Measurements from ENCODE around the gene ACSM2B. TPM values are rescaled to one million over a fixed set of nuclear protein-coding genes. Genes with fewer than 3 reads are reported as not detected.
"Not testable (repeated sequence)": the region's sequence is repeated elsewhere in the genome, so short reads cannot be mapped to it uniquely, and the experiment has no call there.

ACSM2B gene
- polyA plus RNA-seq, 4 donors, result 0.18 to 0.50 TPM; not detected in 2

- H3K27me3 ChIP-seq (ENCODE audit: control insufficient read depth in 3 of 3, insufficient read depth in 3 of 3, low read length in 3 of 3); FAIRE-seq; H3K4me1 ChIP-seq (ENCODE audit: control insufficient read depth in 3 of 3, insufficient read depth in 2 of 3, low read depth in 1 of 3, low read length in 2 of 3); H3K4me3 ChIP-seq (ENCODE audit: low read depth in 1 of 3, low read length in 3 of 3); H3K9me3 ChIP-seq (ENCODE audit: control insufficient read depth in 2 of 2, insufficient read depth in 1 of 2, low read depth in 1 of 2, low read length in 1 of 2); H3K36me3 ChIP-seq (ENCODE audit: control insufficient read depth in 3 of 3, insufficient read depth in 2 of 3, low read depth in 1 of 3, low read length in 3 of 3); H3K27ac ChIP-seq (ENCODE audit: low read depth in 1 of 3, low read length in 2 of 3): not testable (repeated sequence)
- peak; percentile 15 to 34 for DNase-seq
- 47 to 63% (median 49%) methylated on average over 5 to 6 of the region's 6 CpGs for WGBS, 3 donors
Measured at GRCh38 chr16:20586112-20586511, 9.9 kb upstream of the ACSM2B start.

DNA sequence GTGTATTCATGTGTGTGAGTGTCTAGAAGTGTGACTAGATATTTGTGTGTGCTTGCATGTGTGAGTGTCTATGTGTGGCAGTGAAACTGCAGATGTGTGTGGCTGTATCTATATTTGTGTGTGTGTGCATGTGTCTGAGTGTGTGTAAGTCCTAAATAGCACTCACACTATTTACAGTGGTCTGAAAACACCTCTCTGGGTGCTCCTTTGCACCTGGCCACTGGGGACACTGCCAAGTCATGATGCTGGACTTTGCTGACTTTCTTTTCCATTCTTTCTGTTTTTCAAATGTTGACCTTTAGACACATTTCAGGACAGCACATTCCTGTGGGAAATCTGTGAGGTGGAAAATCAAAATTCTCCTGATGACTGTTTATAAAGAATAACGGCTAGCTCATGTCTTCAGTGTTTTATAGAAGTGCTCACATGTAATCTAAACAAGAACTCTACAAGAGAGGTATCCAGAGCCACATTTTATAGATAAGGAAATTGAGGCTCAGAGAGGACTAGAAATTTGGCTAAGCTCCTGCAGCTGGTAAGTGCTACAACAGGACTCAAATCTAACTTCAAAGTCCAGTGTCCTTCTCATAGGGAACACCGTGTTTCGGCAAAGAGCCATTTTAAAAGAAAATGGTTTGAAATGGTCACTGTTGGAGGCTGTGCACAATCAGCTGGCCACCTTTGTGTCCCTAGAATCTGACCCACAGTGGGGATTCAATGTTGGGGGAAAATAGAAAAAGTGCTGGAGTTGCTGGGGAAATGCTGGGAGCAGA lies 4.5 kb upstream of the ACSM2B start:
- H3K9me3 ChIP-seq (ENCODE audit: control insufficient read depth in 2 of 2, insufficient read depth in 1 of 2, low read depth in 1 of 2, low read length in 1 of 2); H3K27ac ChIP-seq (ENCODE audit: low read depth in 1 of 3, low read length in 2 of 3); DNase-seq; H3K4me1 ChIP-seq (ENCODE audit: control insufficient read depth in 3 of 3, insufficient read depth in 2 of 3, low read depth in 1 of 3, low read length in 2 of 3); H3K27me3 ChIP-seq (ENCODE audit: control insufficient read depth in 3 of 3, insufficient read depth in 3 of 3, low read length in 3 of 3); FAIRE-seq; H3K36me3 ChIP-seq (ENCODE audit: control insufficient read depth in 3 of 3, insufficient read depth in 2 of 3, low read depth in 1 of 3, low read length in 3 of 3); H3K4me3 ChIP-seq (ENCODE audit: low read depth in 1 of 3, low read length in 3 of 3): not testable (repeated sequence)
- whole genome bisulfite sequencing, 3 donors, result no CpG with 5 or more reads among the region's 3 CpGs

DNA sequence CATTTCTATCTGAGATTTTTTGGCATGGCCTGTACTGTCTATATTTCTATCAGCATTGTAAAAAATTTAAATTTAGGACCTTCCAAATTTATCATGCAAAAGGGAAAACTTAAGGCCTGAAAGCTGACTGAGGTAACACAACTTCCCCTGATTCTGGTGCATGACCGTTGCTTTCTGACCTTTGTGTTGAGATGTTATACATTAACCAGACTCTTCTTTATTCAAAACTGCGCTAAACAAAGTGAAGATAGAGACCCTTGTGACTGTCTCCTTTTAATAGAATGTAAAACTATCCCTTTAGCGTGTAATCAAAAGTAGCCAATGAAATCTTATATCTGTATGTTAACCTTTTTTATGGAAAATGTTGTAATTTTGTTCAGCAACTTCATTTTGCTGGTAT lies 1.9 kb upstream of the ACSM2B start:
- H3K27me3 ChIP-seq (ENCODE audit: control insufficient read depth in 3 of 3, insufficient read depth in 3 of 3, low read length in 3 of 3); H3K36me3 ChIP-seq (ENCODE audit: control insufficient read depth in 3 of 3, insufficient read depth in 2 of 3, low read depth in 1 of 3, low read length in 3 of 3); DNase-seq; H3K27ac ChIP-seq (ENCODE audit: low read depth in 1 of 3, low read length in 2 of 3); H3K4me3 ChIP-seq (ENCODE audit: low read depth in 1 of 3, low read length in 3 of 3); FAIRE-seq; H3K4me1 ChIP-seq (ENCODE audit: control insufficient read depth in 3 of 3, insufficient read depth in 2 of 3, low read depth in 1 of 3, low read length in 2 of 3); H3K9me3 ChIP-seq (ENCODE audit: control insufficient read depth in 2 of 2, insufficient read depth in 1 of 2, low read depth in 1 of 2, low read length in 1 of 2): not testable (repeated sequence)
- WGBS, 3 donors, result 30 to 63% (median 43%) methylated on average over 2 of the region's 3 CpGs

GRCh38 chr16:20569117-20569651 lies 7.0 kb downstream of the ACSM2B start:
- H3K4me1 ChIP-seq (ENCODE audit: control insufficient read depth in 3 of 3, insufficient read depth in 2 of 3, low read depth in 1 of 3, low read length in 2 of 3); H3K9me3 ChIP-seq (ENCODE audit: control insufficient read depth in 2 of 2, insufficient read depth in 1 of 2, low read depth in 1 of 2, low read length in 1 of 2); H3K27me3 ChIP-seq (ENCODE audit: control insufficient read depth in 3 of 3, insufficient read depth in 3 of 3, low read length in 3 of 3); FAIRE-seq; H3K36me3 ChIP-seq (ENCODE audit: control insufficient read depth in 3 of 3, insufficient read depth in 2 of 3, low read depth in 1 of 3, low read length in 3 of 3); DNase-seq; H3K4me3 ChIP-seq (ENCODE audit: low read depth in 1 of 3, low read length in 3 of 3); H3K27ac ChIP-seq (ENCODE audit: low read depth in 1 of 3, low read length in 2 of 3): not testable (repeated sequence)
- 78 to 80% (median 79%) methylated on average over 2 of the region's 2 CpGs for WGBS, 3 donors

DNA sequence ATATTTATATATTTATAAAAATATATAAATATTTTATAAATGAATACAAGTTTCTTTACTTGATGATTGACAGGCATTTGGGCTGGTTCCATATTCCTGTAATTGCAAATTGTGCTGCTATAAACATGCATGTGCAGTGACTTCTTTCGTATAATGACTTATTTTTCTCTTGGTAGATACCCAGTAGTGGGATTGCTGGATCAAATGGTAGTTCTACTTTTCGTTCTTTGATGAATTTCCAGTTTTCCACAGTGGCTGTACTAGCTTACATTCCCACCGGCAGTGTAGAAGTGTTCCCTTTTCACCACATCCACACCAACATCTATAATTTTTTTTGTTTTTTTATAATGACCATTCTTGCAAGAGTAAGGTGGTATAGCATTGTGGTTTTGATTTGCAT lies 7.8 kb downstream of the ACSM2B start:
- no peaks in the 10 kb centered on the region for H3K36me3 ChIP-seq (ENCODE audit: control insufficient read depth in 3 of 3, insufficient read depth in 2 of 3, low read depth in 1 of 3, low read length in 3 of 3)
- DNase-seq (no peak), FAIRE-seq (no peak)
- no peaks in the 10 kb centered on the region for H3K27me3 ChIP-seq (ENCODE audit: control insufficient read depth in 3 of 3, insufficient read depth in 3 of 3, low read length in 3 of 3)
- H3K4me1 ChIP-seq (ENCODE audit: control insufficient read depth in 3 of 3, insufficient read depth in 2 of 3, low read depth in 1 of 3, low read length in 2 of 3), result no peaks in the 10 kb centered on the region
- no peaks in the 10 kb centered on the region for H3K9me3 ChIP-seq (ENCODE audit: control insufficient read depth in 2 of 2, insufficient read depth in 1 of 2, low read depth in 1 of 2, low read length in 1 of 2)
- 73 to 82% (median 80%) methylated on average over 3 of the region's 3 CpGs for WGBS, 3 donors
- H3K4me3 ChIP-seq (ENCODE audit: low read depth in 1 of 3, low read length in 3 of 3), result no peak overlapping the region
- no peak overlapping the region for H3K27ac ChIP-seq (ENCODE audit: low read depth in 1 of 3, low read length in 2 of 3)

- no peaks in the 10 kb centered on the region for H3K36me3 ChIP-seq (ENCODE audit: control insufficient read depth in 3 of 3, insufficient read depth in 2 of 3, low read depth in 1 of 3, low read length in 3 of 3)
- no peak overlapping the region for H3K27ac ChIP-seq (ENCODE audit: low read depth in 1 of 3, low read length in 2 of 3)
- no peak overlapping the region for H3K4me3 ChIP-seq (ENCODE audit: low read depth in 1 of 3, low read length in 3 of 3)
- no peaks in the 10 kb centered on the region for H3K4me1 ChIP-seq (ENCODE audit: control insufficient read depth in 3 of 3, insufficient read depth in 2 of 3, low read depth in 1 of 3, low read length in 2 of 3)
- DNase-seq (no peak), FAIRE-seq (no peak)
- no peaks in the 10 kb centered on the region for H3K27me3 ChIP-seq (ENCODE audit: control insufficient read depth in 3 of 3, insufficient read depth in 3 of 3, low read length in 3 of 3)
- no peaks in the 10 kb centered on the region for H3K9me3 ChIP-seq (ENCODE audit: control insufficient read depth in 2 of 2, insufficient read depth in 1 of 2, low read depth in 1 of 2, low read length in 1 of 2)
Measured at GRCh38 chr16:20566864-20567263, 9.3 kb downstream of the ACSM2B start.

DNA sequence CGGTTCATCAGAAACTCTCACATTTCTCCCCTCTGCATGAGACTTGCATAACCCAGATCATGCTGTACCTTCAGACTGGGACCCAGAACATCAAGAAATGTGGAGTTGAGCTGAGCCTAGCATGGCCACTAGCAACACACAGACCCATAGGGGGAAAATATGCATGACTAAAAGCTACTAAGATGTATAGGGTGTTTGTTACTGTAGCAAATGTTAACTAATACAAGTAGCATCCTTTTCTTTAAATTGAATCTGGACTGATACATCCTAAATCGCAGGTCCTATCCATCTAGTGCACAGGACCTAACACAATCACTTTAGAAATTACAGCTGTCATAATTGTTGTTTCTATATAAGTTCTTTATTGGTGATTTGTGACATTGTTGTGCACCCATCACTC lies 10.8 kb downstream of the ACSM2B start:
- not testable (repeated sequence) for H3K27ac ChIP-seq (ENCODE audit: low read depth in 1 of 3, low read length in 2 of 3); H3K27me3 ChIP-seq (ENCODE audit: control insufficient read depth in 3 of 3, insufficient read depth in 3 of 3, low read length in 3 of 3); FAIRE-seq; H3K9me3 ChIP-seq (ENCODE audit: control insufficient read depth in 2 of 2, insufficient read depth in 1 of 2, low read depth in 1 of 2, low read length in 1 of 2); H3K36me3 ChIP-seq (ENCODE audit: control insufficient read depth in 3 of 3, insufficient read depth in 2 of 3, low read depth in 1 of 3, low read length in 3 of 3); H3K4me3 ChIP-seq (ENCODE audit: low read depth in 1 of 3, low read length in 3 of 3); DNase-seq; H3K4me1 ChIP-seq (ENCODE audit: control insufficient read depth in 3 of 3, insufficient read depth in 2 of 3, low read depth in 1 of 3, low read length in 2 of 3)
- WGBS, 3 donors, result 90 to 97% (median 93%) methylated on average over 2 of the region's 2 CpGs

DNA sequence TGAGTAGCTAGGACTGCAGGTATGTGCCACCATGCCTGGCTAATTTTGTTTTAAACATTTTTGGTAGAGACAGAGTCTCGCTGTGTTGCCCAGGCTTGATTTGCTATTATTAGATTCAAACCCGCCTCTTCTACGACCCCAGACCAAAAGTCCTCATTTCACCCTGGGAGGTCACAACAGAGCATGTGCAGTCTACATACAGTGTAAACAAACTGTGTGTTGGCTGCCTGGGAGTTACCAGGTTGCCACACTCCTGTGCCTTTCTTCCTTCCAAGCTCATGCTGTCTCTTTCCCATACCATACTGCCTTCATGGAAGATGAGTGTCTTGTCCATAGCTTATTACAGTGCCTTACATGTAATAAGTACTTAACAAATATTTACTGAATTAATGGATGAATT lies 11.9 kb downstream of the ACSM2B start:
- not testable (repeated sequence) for H3K4me3 ChIP-seq (ENCODE audit: low read depth in 1 of 3, low read length in 3 of 3); H3K27ac ChIP-seq (ENCODE audit: low read depth in 1 of 3, low read length in 2 of 3); H3K36me3 ChIP-seq (ENCODE audit: control insufficient read depth in 3 of 3, insufficient read depth in 2 of 3, low read depth in 1 of 3, low read length in 3 of 3); H3K27me3 ChIP-seq (ENCODE audit: control insufficient read depth in 3 of 3, insufficient read depth in 3 of 3, low read length in 3 of 3); H3K9me3 ChIP-seq (ENCODE audit: control insufficient read depth in 2 of 2, insufficient read depth in 1 of 2, low read depth in 1 of 2, low read length in 1 of 2); DNase-seq; H3K4me1 ChIP-seq (ENCODE audit: control insufficient read depth in 3 of 3, insufficient read depth in 2 of 3, low read depth in 1 of 3, low read length in 2 of 3); FAIRE-seq
- WGBS, 3 donors, result 94 to 100% methylated on average over 2 of the region's 3 CpGs; no CpG with 5 or more reads in 1 of the 3 donors

- not testable (repeated sequence) for FAIRE-seq
Measured at GRCh38 chr16:20555628-20556027, 20.5 kb downstream of the ACSM2B start.

More at GRCh38 chr16:20555628-20556027, 20.5 kb downstream of the ACSM2B start:
- H3K27me3 ChIP-seq (ENCODE audit: control insufficient read depth in 3 of 3, insufficient read depth in 3 of 3, low read length in 3 of 3); H3K27ac ChIP-seq (ENCODE audit: low read depth in 1 of 3, low read length in 2 of 3); H3K9me3 ChIP-seq (ENCODE audit: control insufficient read depth in 2 of 2, insufficient read depth in 1 of 2, low read depth in 1 of 2, low read length in 1 of 2); H3K4me1 ChIP-seq (ENCODE audit: control insufficient read depth in 3 of 3, insufficient read depth in 2 of 3, low read depth in 1 of 3, low read length in 2 of 3); DNase-seq; H3K4me3 ChIP-seq (ENCODE audit: low read depth in 1 of 3, low read length in 3 of 3); H3K36me3 ChIP-seq (ENCODE audit: control insufficient read depth in 3 of 3, insufficient read depth in 2 of 3, low read depth in 1 of 3, low read length in 3 of 3): not testable (repeated sequence)
- WGBS, 3 donors, result 29 to 49% (median 44%) methylated on average over 2 of the region's 2 CpGs
